HL-60 (cell line): ENCODE results near the gene MUC6.

Experiments used
- DNase-seq, 2 experiments: peaks; one replicate each; pipeline ENCODE4 v3.0.0-alpha.2; 2010 to 2020; ENCODE audit warnings: low read depth in 1 of 2, low spot score in 1 of 2
- H3K27ac ChIP-seq: fragments of 250-450 bp; sonication (Bioruptor Pico); replicated peaks from 2 replicates; pipeline ENCODE4 v1.5.1; 2020; ENCODE audit warnings: mild to moderate bottlenecking, moderate library complexity
- H3K27me3 ChIP-seq: fragments of 250-450 bp; sonication (Bioruptor Pico); 2 replicates; pipeline ENCODE4 v1.5.1; 2021; ENCODE audit warnings: mild to moderate bottlenecking, moderate library complexity; ENCODE audit not compliant: insufficient read depth, poor library complexity, severe bottlenecking
- H3K4me3 ChIP-seq: replicated peaks from 2 replicates; pipeline ENCODE4 v1.5.1; 2011; ENCODE audit warnings: mild to moderate bottlenecking, control low read depth, low read length; ENCODE audit not compliant: insufficient read depth
- CTCF ChIP-seq: IDR thresholded peaks from one replicate; pipeline ENCODE4 v1.5.1; 2011; ENCODE audit warnings: low read length, control low read depth, inconsistent platforms; ENCODE audit not compliant: insufficient read depth
- GABPA ChIP-seq: IDR thresholded peaks from 2 replicates; pipeline ENCODE4 v1.6.1; 2012; ENCODE audit warnings: low read depth
- POLR2AphosphoS5 ChIP-seq: IDR thresholded peaks from 2 replicates; pipeline ENCODE4 v1.6.1; 2012; ENCODE audit warnings: low read depth
- REST ChIP-seq: IDR thresholded peaks from 2 replicates; pipeline ENCODE4 v1.6.1; 2012; ENCODE audit warnings: low read depth; ENCODE audit not compliant: insufficient replicate concordance
- SPI1 ChIP-seq: IDR thresholded peaks from 2 replicates; pipeline ENCODE4 v1.6.1; 2012; ENCODE audit warnings: low read depth, mild to moderate bottlenecking, borderline replicate concordance

The MUC6 gene

GRCh38 chr11:985848-986247 lies 50.7 kb downstream of the MUC6 start:
- Histone ChIP-seq H3K4me3 (no peak overlapping the region), H3K27ac (no peak overlapping the region), H3K27me3 (no peaks in the 10 kb centered on the region)
- TF ChIP-seq POLR2AphosphoS5 (no peak), SPI1 (no peak), CTCF (no peak), GABPA (no peak), REST (no peak)
- no peak for DNase-seq

GRCh38 chr11:985406-985805 lies 51.1 kb downstream of the MUC6 start:
- H3K27ac ChIP-seq, result no peak overlapping the region
- no peak for TF ChIP-seq SPI1
- no peak for TF ChIP-seq POLR2AphosphoS5
- TF ChIP-seq CTCF, result no peak
- no peak for TF ChIP-seq REST
- no peak for TF ChIP-seq GABPA
- H3K4me3 ChIP-seq, result no peak overlapping the region
- DNase-seq, result no peak
- H3K27me3 ChIP-seq, result no peaks in the 10 kb centered on the region

GRCh38 chr11:984546-984945 lies 52.0 kb downstream of the MUC6 start:
- TF ChIP-seq POLR2AphosphoS5 (no peak), CTCF (no peak), SPI1 (no peak), REST (no peak), GABPA (no peak)
- Histone ChIP-seq H3K4me3 (no peak overlapping the region), H3K27ac (no peak overlapping the region), H3K27me3 (no peaks in the 10 kb centered on the region)
- DNase-seq, result no peak
